Activated naive CD4-positive, alpha-beta T cell treated with anti-CD3 and anti-CD28 coated beads, Interleukin-2, amount 10 ng/mL, durations not matched to agents 7 days and 5 days (primary cell): ENCODE results near the gene TBCD.

Experiments used
- CTCF ChIA-PET: fragments of 350-600 bp; sonication (Branson Sonifier 250); formaldehyde crosslinking; loops from one replicate; lab custom pipeline; 2021; ENCODE audit warnings: antibody characterized with exemption; lab: Charles Lee
- DNase-seq: peaks from one replicate; pipeline ENCODE4 v3.0.0-alpha.2; 2020
- H3K27ac Mint-ChIP-seq: one replicate; pipeline ENCODE4 v1.8.0; 2021; ENCODE audit warnings: mild to moderate bottlenecking, moderate library complexity, mixed read lengths
- H3K27me3 Mint-ChIP-seq: one replicate; pipeline ENCODE4 v1.8.0; 2021; ENCODE audit warnings: mild to moderate bottlenecking, mixed read lengths
- H3K36me3 Mint-ChIP-seq: one replicate; pipeline ENCODE4 v1.8.0; 2021; ENCODE audit warnings: mixed read lengths
- H3K4me1 Mint-ChIP-seq: one replicate; pipeline ENCODE4 v1.8.0; 2021; ENCODE audit warnings: mixed read lengths
- H3K4me3 Mint-ChIP-seq: one replicate; pipeline ENCODE4 v1.8.0; 2021; ENCODE audit warnings: mild to moderate bottlenecking, moderate library complexity, mixed read lengths
- H3K9me3 Mint-ChIP-seq: one replicate; pipeline ENCODE4 v1.8.0; 2021; ENCODE audit warnings: mixed read lengths

TBCD gene

DNA sequence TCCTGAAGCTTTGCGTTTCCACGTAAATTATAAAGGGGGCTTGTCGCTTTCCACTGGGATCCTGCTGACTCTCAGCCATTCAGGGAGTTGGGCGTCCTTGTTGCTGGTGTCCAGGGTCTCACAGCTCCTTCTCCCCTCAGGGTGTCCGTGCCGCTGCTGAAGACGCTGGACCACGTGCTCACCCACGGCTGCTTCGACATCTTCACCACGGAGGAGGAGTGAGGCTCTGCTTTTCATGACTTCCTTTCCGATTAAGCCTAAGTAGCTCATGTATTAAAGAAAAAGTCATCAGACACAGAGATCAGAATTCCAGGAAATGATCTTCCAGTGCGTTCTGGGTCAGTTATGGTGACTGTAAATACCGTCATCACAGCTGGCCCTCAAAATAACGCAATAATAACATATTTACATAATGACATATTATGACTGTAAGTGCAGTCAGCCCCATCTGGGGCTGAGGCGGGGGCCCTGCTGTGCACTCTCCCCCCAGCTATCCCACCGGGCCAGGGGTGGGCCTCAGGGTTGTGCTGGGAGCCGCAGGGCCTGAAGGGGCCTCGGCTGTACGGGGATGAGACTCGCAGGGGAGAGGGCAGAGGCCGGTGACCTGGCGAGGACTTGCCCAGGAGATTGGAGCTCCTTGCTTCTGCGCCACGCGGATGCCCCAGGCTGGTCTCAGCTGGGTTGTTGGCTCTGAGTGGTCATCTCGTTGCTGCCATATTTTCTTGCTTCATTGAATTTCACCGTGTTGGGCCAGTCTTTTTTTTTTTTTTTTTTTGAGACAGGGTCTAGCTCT, 180.8 kb downstream of the TBCD start:
- DNase-seq: peak; percentile 8
- no peaks in the 10 kb centered on the region for H3K4me1 Mint-ChIP-seq
- no peaks in the 10 kb centered on the region for H3K9me3 Mint-ChIP-seq
- H3K4me3 Mint-ChIP-seq: no peak overlapping the region
- H3K27ac Mint-ChIP-seq: peak overlapping the region; percentile 55
- CTCF ChIA-PET: interaction anchor here (2.9 kb wide), 1 partner anchor 151 kb away, joined by 9 read pairs; no protein-coding TSS in a partner anchor
- no peaks in the 10 kb centered on the region for H3K27me3 Mint-ChIP-seq
- peaks cover 52% of the 10 kb centered on the region for H3K36me3 Mint-ChIP-seq

DNA sequence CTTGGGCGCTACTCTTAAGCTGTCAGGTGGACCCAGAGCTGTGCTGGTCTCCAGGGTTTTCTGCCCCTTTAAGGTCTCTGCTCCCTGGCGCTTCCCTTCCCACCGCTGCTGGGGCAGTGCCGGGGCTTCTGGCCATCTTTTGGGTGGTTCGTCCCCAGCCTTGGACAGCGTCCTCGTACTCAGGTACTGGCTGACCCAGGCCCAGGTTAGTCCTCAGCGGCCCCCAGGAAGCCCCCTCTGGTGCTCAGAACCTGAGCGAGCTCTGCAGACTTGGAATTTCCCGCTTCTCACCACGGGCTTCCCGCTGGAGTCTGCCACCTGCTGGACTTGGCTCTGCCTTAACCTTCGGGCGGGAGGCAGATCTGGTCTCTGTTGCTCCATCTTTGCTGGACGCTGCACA, 182.0 kb downstream of the TBCD start:
- Mint-ChIP-seq H3K9me3 (no peaks in the 10 kb centered on the region), H3K4me1 (no peaks in the 10 kb centered on the region), H3K27ac (no peak overlapping the region), H3K4me3 (no peak overlapping the region), H3K36me3 (peaks cover 59% of the 10 kb centered on the region), H3K27me3 (no peaks in the 10 kb centered on the region)
- DNase-seq: peak; percentile 18
- CTCF ChIA-PET: interaction anchor here (2.9 kb wide), 1 partner anchor 152 kb away, joined by 9 read pairs; no protein-coding TSS in a partner anchor

DNA sequence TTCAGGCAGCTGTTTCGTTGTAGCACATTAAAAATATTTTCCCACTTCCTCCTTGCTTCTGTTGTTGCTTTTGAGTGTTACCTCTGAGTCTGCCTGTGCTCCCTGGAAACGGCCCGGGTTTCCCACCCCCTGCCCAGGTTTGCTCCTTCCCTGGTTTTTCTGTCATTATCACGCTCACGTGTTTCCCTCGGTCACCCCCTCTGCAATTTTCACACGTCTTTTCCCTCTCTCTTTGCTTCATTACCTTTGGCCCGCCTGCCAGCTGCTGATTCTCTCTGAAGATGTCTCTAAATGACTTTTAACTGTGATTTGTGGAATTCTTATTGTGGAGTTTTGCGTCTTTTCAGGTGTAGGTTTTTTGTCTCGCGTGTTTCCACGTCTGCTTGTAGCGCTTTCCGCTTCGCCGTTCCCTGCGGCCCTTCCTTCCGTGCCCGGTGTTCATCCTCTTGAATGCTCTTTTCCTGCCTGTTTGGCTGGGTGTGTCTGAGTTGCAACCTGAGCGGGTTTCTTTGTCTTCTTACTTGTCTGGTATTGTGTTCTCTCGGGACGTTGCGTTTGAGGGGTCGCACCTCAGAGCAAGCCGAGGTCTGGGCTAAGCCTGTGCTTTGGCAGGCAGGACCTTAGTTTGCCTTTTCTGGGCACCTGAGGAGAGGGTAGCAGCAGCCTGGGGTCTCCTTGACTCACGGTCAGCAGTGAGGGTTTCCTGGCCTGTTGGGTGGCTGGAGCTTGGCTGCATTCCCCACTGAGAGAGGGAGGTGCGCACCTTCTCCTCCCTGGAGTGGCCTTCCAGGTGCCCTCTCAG, 184.3 kb downstream of the TBCD start:
- CTCF ChIA-PET: no interaction called here
- peak; percentile 5 for DNase-seq
- H3K27me3 Mint-ChIP-seq: no peaks in the 10 kb centered on the region
- H3K4me1 Mint-ChIP-seq: no peaks in the 10 kb centered on the region
- peaks cover 57% of the 10 kb centered on the region for H3K36me3 Mint-ChIP-seq
- no peaks in the 10 kb centered on the region for H3K9me3 Mint-ChIP-seq
- H3K4me3 Mint-ChIP-seq: no peak overlapping the region
- H3K27ac Mint-ChIP-seq: no peak overlapping the region

DNA sequence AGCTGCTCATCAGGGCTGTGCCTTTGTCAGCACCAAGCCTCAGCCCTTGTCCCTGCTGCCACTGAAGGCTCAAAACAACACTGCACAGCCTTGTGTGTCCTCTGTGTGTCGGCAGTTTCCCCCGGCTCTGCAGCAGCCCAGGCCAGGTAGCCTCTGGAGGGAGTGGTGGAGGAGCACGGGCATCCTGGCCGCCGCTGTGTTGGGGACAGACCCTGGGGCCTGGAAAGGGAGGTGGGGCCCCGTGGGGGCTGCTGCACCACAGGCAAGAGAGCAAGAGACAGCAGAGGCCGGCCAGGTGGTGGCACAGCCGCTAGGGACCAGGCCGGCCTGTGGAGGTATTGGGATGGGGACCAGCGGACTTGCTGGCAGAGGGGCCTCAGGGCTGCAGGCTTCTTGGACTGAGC, 184.9 kb downstream of the TBCD start:
- no peaks in the 10 kb centered on the region for H3K27me3 Mint-ChIP-seq
- H3K36me3 Mint-ChIP-seq: peaks cover 56% of the 10 kb centered on the region
- H3K4me1 Mint-ChIP-seq: no peaks in the 10 kb centered on the region
- H3K27ac Mint-ChIP-seq: no peak overlapping the region
- peak; percentile 19 for DNase-seq
- CTCF ChIA-PET: no interaction called here
- no peak overlapping the region for H3K4me3 Mint-ChIP-seq
- no peaks in the 10 kb centered on the region for H3K9me3 Mint-ChIP-seq

DNA sequence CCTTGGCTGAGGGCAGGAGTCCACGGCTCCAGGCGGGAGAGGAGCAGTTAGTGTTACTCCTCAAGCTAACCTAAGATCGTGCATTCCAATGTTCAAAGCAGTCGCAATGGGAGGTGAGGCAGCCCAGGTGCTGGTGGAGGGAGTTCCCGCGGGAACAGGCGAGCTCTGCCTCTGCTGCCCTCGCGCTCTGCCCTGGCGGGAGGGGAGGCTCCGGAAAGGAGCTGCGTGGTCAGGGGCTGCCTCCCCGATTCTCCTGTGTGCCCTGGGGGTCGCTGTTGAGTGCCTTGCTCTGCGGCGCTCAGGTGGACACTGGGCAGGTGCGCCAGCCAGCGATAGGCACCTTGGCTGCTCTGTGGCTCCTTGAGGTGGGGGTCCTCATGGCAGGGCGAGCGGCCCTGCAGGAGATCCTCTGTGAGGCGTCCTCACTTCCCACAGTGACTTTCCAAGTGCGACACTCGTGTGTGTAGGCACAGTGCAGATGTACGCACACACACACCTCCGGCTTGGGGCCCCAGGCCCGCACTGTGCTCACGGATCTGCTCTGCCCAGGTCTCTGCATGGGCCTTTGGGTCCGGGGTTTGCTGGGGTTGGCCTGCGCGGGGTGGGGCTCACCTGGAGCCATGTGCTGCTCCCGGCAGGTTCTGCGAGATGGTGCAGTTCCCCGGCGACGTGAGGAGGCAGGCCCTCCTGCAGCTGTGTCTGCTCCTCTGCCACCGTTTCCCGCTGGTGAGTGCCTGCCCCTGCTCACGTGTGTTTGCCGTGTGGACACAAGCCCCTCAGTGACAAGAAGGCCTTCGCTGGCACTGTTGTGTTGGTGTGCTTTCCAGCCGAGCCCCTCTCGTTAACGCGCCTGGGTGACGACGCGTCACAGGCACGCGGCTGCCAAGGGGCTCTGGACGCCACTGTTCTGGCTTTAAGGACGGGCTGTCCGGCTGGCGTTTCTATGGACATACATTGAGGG, 185.8 kb downstream of the TBCD start:
- Mint-ChIP-seq H3K27me3 (no peaks in the 10 kb centered on the region), H3K9me3 (peaks cover 1% of the 10 kb centered on the region), H3K4me3 (no peak overlapping the region), H3K36me3 (peaks cover 58% of the 10 kb centered on the region), H3K4me1 (no peaks in the 10 kb centered on the region), H3K27ac (no peak overlapping the region)
- peak; percentile 17 for DNase-seq
- CTCF ChIA-PET: no interaction called here

DNA sequence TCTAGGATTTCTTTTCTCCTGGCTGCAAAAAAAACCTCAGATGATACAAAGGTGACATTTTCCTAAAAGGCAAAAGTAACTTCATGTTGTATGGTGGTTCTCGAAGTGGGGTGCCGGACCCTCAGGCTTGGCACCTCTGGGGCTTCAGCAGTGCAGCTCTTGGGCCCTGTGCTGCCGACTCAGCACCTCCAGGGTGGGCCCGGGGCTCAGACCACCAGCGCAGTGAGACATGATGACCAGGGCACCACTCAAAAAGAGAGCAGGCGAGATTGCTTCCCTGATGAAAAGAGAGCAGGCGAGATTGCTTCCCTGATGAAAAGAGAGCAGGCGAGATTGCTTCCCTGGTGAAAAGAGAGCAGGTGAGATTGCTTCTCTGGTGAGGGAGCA, 186.6 kb downstream of the TBCD start:
- DNase-seq: no peak
- H3K27ac Mint-ChIP-seq: peak overlapping the region; percentile 80
- H3K36me3 Mint-ChIP-seq: peaks cover 58% of the 10 kb centered on the region
- H3K4me1 Mint-ChIP-seq: no peaks in the 10 kb centered on the region
- peaks cover 5% of the 10 kb centered on the region for H3K9me3 Mint-ChIP-seq
- no peak overlapping the region for H3K4me3 Mint-ChIP-seq
- CTCF ChIA-PET: no interaction called here
- H3K27me3 Mint-ChIP-seq: no peaks in the 10 kb centered on the region

DNA sequence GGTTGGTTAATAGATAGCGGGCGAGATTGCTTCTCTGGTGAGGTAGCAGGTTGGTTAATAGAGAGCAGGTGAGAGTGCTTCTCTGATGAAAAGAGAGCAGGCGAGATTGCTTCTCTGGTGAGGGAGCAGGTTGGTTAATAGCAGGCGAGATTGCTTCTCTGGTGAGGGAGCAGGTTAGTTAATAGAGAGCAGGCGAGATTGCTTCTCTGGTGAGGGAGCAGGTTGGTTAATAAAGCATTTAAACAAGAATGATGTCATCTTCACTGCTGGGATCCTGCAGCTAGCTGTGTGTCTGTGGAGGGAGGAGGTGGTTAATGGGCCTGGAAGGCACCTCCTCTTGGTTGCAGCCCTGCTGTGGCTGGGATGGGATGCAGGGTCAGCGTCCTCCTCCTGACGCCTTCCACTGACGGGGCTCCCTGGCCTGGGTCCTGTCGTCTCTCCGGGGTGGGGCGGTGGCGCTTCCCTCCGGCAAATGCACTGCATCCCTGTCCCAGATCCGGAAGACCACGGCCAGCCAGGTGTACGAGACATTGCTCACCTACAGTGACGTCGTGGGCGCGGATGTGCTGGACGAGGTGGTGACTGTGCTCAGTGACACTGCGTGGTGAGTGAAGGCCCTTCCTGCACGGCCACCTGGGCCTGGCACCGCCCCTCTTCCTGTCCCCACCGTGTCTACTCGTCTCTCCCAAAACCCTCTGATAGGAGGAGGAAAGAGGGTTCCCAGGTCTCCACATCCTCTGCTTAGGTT, 187.2 kb downstream of the TBCD start:
- no peak overlapping the region for H3K27ac Mint-ChIP-seq
- no peaks in the 10 kb centered on the region for H3K4me1 Mint-ChIP-seq
- H3K9me3 Mint-ChIP-seq: peaks cover 10% of the 10 kb centered on the region
- DNase-seq: peak; percentile 4
- peaks cover 62% of the 10 kb centered on the region for H3K36me3 Mint-ChIP-seq
- CTCF ChIA-PET: no interaction called here
- no peak overlapping the region for H3K4me3 Mint-ChIP-seq
- no peaks in the 10 kb centered on the region for H3K27me3 Mint-ChIP-seq

DNA sequence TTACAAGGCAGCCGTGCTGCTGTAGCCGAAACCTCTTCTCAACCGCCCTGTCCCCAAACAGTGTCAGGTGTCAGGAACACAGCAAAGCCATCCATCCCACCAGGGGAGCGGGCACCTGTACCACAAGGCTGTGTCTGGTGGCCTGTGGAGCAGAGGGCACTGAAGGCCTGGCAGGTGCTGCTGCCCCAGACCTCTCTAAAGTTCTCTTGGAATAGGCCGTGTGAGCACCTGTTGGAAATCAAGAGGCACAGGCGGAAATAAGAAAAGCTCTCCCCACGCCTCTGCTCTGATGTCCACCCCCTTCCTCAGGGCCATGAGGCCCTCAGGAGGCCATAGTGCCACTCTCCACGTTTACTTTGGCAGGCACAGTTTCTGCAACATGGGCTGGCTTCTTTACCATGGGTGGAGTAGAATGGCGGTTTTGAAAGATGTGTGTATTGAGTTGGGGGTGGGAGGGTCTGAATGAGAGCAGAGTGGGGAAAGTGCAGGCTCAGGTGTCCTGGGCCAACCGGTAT, 187.8 kb downstream of the TBCD start:
- H3K36me3 Mint-ChIP-seq: peaks cover 67% of the 10 kb centered on the region
- no peaks in the 10 kb centered on the region for H3K4me1 Mint-ChIP-seq
- H3K9me3 Mint-ChIP-seq: peaks cover 16% of the 10 kb centered on the region
- DNase-seq: peak; percentile 16
- no peak overlapping the region for H3K27ac Mint-ChIP-seq
- CTCF ChIA-PET: no interaction called here
- H3K27me3 Mint-ChIP-seq: no peaks in the 10 kb centered on the region
- no peak overlapping the region for H3K4me3 Mint-ChIP-seq

DNA sequence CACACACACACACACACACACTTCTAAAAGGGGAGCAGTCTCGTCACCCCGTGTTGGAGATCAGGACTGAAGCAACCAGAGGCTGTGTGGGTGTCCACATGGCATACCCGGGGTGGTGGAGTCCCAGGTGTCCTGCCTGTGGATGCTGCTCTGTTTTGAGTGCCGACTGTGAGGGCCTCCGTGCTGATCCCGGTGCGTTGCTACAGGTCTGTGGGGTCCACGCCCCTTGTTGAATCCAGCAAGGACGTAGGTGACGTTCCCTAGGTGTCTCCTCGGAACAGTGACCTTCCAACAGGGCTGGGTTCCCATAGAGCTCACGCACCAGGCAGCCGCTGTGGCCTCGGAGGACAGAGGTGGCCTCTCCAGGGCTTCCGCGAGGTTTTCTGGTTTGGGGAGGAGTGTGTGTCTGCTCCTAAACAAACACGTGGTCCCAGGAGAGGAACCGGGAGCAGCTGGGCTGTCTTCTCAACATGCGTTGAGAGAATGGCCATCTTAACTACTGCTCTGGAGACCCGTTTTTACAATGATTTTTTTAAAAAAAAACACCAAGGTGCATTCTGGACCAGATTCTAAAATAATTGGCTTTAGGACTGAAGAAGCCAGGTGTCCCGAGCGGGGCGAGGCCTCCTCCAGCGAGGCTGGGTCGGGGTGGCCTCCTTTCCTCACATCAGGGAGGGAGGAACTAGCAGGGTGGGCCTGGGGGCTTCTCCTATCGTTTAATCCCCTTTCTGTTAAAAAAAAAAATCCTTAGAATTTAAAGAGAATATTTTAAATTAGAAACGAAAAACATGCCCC, 188.6 kb downstream of the TBCD start:
- H3K4me1 Mint-ChIP-seq: no peaks in the 10 kb centered on the region
- H3K27ac Mint-ChIP-seq: no peak overlapping the region
- peaks cover 23% of the 10 kb centered on the region for H3K9me3 Mint-ChIP-seq
- no peaks in the 10 kb centered on the region for H3K27me3 Mint-ChIP-seq
- peaks cover 70% of the 10 kb centered on the region for H3K36me3 Mint-ChIP-seq
- CTCF ChIA-PET: no interaction called here
- no peak overlapping the region for H3K4me3 Mint-ChIP-seq
- DNase-seq: peak; percentile 16

DNA sequence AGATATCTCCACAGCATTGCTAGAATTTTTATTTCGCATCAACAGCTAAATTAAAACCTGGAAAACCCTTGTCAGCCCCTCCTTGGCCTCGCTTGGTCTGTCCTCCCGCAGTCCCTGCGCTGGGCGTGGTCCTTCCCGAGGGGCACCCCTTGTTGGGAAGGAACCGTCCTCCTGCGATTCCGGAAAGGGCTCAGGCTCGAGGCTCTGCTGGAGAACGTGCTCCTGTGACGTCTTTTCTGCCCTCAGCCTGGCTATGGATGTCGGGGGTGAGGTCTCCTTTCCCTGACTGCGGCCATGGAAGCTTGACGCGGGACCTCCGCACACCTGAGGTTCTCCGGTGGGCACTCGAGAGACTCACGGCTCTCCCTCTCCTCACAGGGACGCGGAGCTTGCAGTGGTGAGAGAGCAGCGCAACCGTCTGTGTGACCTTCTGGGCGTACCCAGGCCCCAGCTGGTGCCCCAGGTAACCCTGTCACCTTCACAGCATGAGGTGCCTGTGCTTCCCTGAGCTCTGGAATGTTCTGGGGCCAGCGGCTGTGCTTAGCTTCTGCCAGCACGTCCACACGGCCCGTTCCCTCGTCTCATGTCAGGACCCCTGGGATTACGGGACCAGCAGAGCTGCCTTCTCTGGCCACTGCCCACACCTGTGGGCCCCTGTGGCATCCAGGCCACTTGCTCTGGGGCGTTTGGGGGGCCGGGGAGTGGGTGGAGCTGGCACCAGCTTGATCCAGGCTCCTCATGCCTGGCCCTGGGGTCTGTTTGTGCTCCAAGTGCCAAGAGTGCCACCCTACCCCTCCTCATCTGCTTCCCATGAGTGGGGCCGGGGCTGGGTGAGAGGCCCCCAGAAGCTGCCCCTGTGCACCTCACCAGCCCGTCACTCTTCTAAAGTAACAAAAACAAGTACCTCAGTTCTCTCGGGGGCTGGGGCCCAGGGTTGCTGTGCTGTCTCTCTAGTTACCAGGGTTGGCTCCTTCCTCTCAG, 189.4 kb downstream of the TBCD start:
- DNase-seq: peak; percentile 14
- H3K27me3 Mint-ChIP-seq: no peaks in the 10 kb centered on the region
- H3K9me3 Mint-ChIP-seq: peaks cover 32% of the 10 kb centered on the region
- no peak overlapping the region for H3K27ac Mint-ChIP-seq
- peaks cover 71% of the 10 kb centered on the region for H3K36me3 Mint-ChIP-seq
- no peaks in the 10 kb centered on the region for H3K4me1 Mint-ChIP-seq
- H3K4me3 Mint-ChIP-seq: no peak overlapping the region
- CTCF ChIA-PET: no interaction called here

DNA sequence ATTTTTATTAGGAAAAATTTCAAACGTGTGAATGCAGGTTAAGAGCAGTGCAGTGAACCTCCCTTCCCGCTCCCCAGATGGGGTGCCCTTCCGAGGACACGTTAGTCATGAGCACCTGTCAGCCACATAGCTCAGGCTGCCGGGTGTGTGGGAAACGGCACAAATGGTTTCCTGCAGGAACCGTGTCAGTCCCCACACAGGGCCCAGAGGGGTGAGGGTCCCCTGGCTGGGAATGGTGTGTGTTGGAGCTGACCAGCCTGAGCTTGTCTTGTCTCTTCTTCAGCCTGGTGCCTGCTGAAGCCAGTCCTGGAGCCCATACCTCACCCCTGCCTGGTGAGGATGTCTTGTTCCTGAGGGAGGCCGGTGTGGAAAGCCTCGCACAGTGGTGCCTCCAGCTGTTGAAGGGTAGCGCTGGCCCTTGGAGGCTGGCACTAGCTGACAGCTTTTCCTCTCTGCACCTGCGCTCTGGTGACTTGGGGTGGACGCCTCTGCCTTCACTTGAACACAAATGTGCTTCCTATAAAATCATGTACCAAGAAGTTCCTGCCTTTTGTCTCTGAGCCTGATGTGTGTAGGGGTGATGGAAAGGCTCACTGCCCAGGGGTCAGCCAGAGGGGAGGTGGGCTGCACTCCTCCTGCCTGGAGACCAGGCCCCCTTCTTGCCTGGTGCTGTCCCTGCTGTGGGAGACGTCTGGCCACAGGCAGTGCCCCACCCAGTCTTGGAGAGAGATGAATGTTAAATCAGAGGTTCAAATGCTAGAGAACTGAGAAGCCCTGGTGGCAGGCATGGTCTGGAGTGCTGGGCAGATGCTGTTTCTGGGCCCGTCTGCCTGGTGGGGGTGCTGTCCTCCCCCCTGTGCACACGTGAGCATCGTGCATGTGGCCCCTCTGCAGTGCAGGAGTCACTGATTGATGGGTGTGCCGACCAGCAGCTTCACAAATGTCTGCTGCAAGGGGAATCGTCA, 190.6 kb downstream of the TBCD start:
- no peak for DNase-seq
- CTCF ChIA-PET: no interaction called here
- Mint-ChIP-seq H3K27ac (no peak overlapping the region), H3K27me3 (no peaks in the 10 kb centered on the region), H3K4me3 (no peak overlapping the region), H3K9me3 (peaks cover 34% of the 10 kb centered on the region), H3K4me1 (no peaks in the 10 kb centered on the region), H3K36me3 (peaks cover 72% of the 10 kb centered on the region)
